Activated naive CD4-positive, alpha-beta T cell treated with anti-CD3 and anti-CD28 coated beads, Interleukin-2, amount 50 U/mL, for 72 hours (primary cell): ENCODE results near the gene PRAMEF12. TPM values are rescaled to one million over a fixed set of nuclear protein-coding genes. Genes with fewer than 3 reads are reported as not detected.
"Not testable (repeated sequence)": the region's sequence is repeated elsewhere in the genome, so short reads cannot be mapped to it uniquely, and the experiment has no call there.

Experiments
- ATAC-seq, 2 donors: fragments of 150-1000 bp; cut with Tn5 transposase; 2 replicates each; pipeline ENCODE4 v1.10.0; 2021; ENCODE audit warnings: mild to moderate bottlenecking in 2 of 2, moderate library complexity in 2 of 2
- DNase-seq, 2 donors: peaks; one replicate each; pipeline ENCODE4 v3.0.0; 2021 to 2022; ENCODE audit warnings: low spot score in 2 of 2
- H3K27ac Mint-ChIP-seq, 2 donors: one replicate each; pipeline ENCODE4 v1.8.0; 2022; ENCODE audit warnings: mild to moderate bottlenecking in 2 of 2, mixed read lengths in 2 of 2
- H3K36me3 Mint-ChIP-seq, 2 donors: one replicate each; pipeline ENCODE4 v1.8.0; 2022; ENCODE audit warnings: mixed read lengths in 2 of 2
- H3K9me3 Mint-ChIP-seq, 2 donors: one replicate each; pipeline ENCODE4 v1.8.0; 2022; ENCODE audit warnings: mixed read lengths in 2 of 2
- total RNA-seq, 2 donors: library from RNA; stranded (reverse); gene quantifications; one replicate each; pipeline ENCODE4 v1.2.3, GENCODE V29; 2022

PRAMEF12 gene
- total RNA-seq, 2 donors from 2014 or later, result not detected

GRCh38 chr1:12762766-12763165 is 10.8 kb upstream of the PRAMEF12 start:
- Mint-ChIP-seq H3K9me3 (no peaks in the 10 kb centered on the region), H3K36me3 (no peaks in the 10 kb centered on the region)
- no peak for ATAC-seq

GRCh38 chr1:12763479-12763878 is 10.1 kb upstream of the PRAMEF12 start:
- Mint-ChIP-seq H3K36me3 (no peaks in the 10 kb centered on the region), H3K27ac (peak overlapping the region in 1 of 2 donors; percentile 52), H3K9me3 (no peaks in the 10 kb centered on the region)
- ATAC-seq, result no peak
- no peak for DNase-seq

More at GRCh38 chr1:12762766-12763165, 10.8 kb upstream of the PRAMEF12 start:
- DNase-seq, result no peak
- no peak overlapping the region for H3K27ac Mint-ChIP-seq

- no peaks in the 10 kb centered on the region for H3K9me3 Mint-ChIP-seq
- peak overlapping the region in 1 of 2 donors; percentile 52 for H3K27ac Mint-ChIP-seq
- ATAC-seq (no peak), DNase-seq (no peak)
- H3K36me3 Mint-ChIP-seq, result no peaks in the 10 kb centered on the region
Observed at GRCh38 chr1:12764016-12764415, 9.5 kb upstream of the PRAMEF12 start.

DNA sequence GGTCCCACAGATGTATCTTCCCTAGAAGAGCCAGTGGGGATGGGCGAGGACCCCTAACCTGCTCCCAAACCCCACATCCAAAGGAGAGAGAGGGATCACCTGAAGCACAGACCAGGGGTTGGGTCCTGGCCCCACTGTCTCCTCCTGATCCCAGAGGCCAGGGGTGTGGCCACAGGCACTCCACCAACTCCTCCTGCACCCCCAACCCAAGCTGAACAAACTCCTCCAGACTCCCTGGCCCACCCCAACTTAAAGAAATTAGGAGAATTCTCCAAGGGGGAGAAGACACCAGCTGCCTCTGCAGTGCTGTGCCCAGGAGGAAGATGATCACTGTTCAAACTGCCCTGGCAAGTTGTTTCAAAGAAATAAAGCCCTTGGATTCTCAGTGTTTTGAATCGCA is 4.5 kb upstream of the PRAMEF12 start:
- Mint-ChIP-seq H3K27ac (no peak overlapping the region), H3K36me3 (no peaks in the 10 kb centered on the region), H3K9me3 (no peaks in the 10 kb centered on the region)
- ATAC-seq (no peak), DNase-seq (no peak)

DNA sequence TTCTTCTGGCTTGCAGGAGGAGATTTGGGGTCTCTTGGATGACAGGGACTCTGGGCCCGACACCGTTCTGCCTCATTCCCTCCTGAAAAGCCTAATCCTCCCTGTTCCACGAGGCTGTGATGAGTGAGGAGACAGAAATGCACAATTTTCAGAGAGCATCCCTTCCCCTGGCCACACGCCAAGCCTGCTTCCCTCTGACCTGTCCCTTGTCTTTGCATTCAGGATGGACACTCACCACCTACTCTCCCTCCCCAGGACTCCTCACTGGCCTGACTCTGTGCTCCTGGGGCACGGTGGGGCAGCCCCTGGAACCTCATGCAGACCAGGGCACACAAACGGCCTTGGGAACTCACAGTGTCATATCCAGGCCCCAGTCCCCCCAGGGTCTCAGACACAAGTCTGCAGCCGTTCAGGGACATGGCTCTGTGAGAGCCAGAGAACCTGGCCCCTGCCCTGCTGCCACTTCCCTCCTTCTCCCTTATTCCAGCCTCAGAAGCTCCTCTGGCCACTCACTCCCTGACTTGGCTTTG is 3.5 kb upstream of the PRAMEF12 start:
- DNase-seq (no peak), ATAC-seq (no peak)
- Mint-ChIP-seq H3K36me3 (no peaks in the 10 kb centered on the region), H3K9me3 (no peaks in the 10 kb centered on the region), H3K27ac (no peak overlapping the region)

GRCh38 chr1:12770620-12771019 is 2.9 kb upstream of the PRAMEF12 start:
- ATAC-seq (no peak), DNase-seq (no peak)
- no peaks in the 10 kb centered on the region for H3K9me3 Mint-ChIP-seq
- H3K36me3 Mint-ChIP-seq, result no peaks in the 10 kb centered on the region
- no peak overlapping the region for H3K27ac Mint-ChIP-seq

DNA sequence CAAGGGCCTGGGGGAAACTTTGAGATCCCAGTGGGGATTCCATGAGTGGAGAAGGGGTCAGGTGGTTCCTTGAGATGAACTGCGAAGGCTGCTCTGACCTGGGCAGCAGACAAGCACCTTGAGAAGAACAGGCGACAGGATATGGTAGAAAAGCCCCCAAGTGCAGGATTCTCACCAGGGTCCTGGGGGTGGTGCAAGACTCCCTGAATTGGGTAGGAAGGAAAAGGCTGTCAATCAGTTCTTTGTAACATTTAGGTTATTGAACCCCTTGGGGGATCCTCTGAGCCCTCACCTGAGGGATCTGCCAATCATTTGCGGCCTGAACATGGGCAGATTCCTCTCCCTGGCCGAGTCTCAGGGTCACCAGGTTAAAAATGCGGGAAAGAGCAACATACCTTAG is 2.4 kb upstream of the PRAMEF12 start:
- H3K27ac Mint-ChIP-seq, result no peak overlapping the region
- DNase-seq, result no peak
- H3K9me3 Mint-ChIP-seq, result no peaks in the 10 kb centered on the region
- ATAC-seq, result no peak
- H3K36me3 Mint-ChIP-seq, result no peaks in the 10 kb centered on the region

DNA sequence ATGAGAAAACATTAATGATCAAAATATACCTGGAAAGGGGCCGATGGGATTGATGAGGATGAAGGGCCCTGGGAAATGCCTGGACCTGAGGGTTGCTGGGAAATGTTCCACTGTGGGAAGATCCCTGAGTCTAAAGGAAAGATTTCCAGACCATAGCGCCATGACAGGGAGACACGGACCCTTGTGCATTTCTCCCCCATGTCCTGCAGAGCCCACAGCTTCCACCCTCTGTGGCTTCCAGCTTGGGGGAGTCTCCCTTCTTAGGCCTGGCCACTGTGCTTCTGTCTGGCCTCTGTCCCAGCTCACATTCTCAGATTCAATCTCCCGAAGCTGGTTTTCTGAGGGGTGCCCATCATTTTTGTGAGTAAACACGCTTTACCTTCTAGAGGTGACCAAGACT is 1.0 kb upstream of the PRAMEF12 start:
- DNase-seq (no peak), ATAC-seq (no peak)
- H3K27ac Mint-ChIP-seq, result no peak overlapping the region
- H3K36me3 Mint-ChIP-seq, result no peaks in the 10 kb centered on the region
- no peaks in the 10 kb centered on the region for H3K9me3 Mint-ChIP-seq

DNA sequence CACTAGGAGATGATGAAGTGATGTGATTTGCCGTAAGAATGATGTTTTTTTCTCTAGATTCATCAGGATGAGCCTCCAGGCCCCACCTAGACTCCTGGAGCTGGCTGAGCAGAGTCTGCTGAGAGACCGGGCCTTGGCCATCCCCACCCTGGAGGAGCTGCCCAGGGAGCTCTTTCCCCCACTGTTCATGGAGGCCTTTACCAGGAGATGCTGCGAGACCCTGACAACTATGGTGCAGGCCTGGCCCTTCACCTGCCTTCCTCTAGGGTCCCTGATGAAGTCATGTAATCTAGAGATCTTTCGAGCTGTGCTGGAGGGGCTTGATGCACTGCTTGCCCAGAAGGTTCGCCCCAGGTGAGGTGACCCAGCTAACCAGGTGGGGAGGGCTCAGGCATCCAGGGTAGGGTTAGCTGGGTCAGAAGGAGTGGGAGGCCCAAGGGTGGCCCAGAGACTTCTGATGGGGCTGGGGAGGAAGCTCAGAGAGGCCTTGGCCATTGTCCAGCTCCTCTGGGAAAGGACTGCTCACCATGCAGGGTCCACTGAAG is 1.3 kb downstream of the PRAMEF12 start:
- Mint-ChIP-seq H3K27ac (no peak overlapping the region), H3K36me3 (no peaks in the 10 kb centered on the region), H3K9me3 (no peaks in the 10 kb centered on the region)

DNA sequence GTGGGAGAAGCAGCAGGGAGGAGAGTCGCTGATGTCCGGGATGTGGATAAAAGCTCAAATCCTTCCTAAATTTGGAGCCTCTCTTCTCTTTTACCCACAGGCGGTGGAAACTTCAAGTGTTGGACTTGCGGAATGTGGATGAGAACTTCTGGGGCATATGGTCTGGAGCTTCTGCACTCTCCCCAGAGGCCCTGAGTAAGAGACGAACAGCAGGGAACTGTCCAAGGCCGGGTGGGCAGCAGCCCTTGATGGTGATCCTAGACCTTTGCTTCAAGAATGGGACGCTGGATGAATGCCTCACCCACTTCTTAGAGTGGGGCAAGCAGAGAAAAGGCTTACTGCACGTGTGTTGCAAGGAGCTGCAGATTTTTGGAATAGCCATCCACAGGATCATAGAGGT is 1.9 kb downstream of the PRAMEF12 start:
- ATAC-seq (no peak), DNase-seq (no peak)
- no peak overlapping the region for H3K27ac Mint-ChIP-seq
- H3K9me3 Mint-ChIP-seq, result no peaks in the 10 kb centered on the region
- H3K36me3 Mint-ChIP-seq, result no peaks in the 10 kb centered on the region

More for the DNA sequence above, 1.3 kb downstream of the PRAMEF12 start:
- DNase-seq, result no peak
- ATAC-seq, result no peak

DNA sequence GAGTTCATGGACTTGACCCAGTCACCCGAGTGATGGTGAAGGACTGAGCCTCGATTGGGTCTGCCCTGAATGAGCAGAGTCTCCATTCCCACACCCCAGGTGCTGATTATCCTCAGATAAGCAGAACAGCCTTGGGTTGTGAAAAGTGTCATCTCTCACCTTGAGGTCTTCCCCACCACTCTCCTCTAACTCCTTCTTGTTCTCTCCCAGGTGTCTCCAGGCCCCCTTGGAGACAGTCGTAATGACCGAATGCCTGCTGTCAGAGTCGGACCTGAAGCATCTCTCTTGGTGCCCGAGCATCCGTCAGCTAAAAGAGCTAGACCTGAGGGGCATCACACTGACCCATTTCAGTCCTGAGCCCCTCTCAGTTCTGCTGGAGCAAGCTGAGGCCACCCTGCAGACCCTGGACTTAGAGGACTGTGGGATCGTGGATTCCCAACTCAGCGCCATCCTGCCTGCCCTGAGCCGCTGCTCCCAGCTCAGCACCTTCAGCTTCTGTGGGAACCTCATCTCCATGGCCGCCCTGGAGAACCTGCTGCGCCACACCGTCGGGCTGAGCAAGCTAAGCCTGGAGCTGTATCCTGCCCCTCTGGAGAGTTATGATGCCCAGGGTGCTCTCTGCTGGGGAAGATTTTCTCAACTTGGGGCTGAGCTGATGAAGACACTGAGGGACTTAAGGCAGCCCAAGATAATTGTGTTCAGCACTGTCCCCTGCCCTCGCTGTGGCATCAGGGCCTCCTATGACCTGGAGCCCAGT is 3.4 kb downstream of the PRAMEF12 start:
- no peak for ATAC-seq
- Mint-ChIP-seq H3K9me3 (no peaks in the 10 kb centered on the region), H3K27ac (no peak overlapping the region)

GRCh38 chr1:12778061-12778460 is 4.5 kb downstream of the PRAMEF12 start:
- H3K27ac Mint-ChIP-seq, result no peak overlapping the region
- no peak for ATAC-seq
- peaks cover 0 to 1% of the 10 kb centered on the region in 2 donors for H3K9me3 Mint-ChIP-seq
- no peak for DNase-seq
- peaks cover 0 to 2% of the 10 kb centered on the region in 2 donors for H3K36me3 Mint-ChIP-seq

More for the DNA sequence above, 3.4 kb downstream of the PRAMEF12 start:
- H3K36me3 Mint-ChIP-seq, result no peaks in the 10 kb centered on the region
- DNase-seq, result no peak

DNA sequence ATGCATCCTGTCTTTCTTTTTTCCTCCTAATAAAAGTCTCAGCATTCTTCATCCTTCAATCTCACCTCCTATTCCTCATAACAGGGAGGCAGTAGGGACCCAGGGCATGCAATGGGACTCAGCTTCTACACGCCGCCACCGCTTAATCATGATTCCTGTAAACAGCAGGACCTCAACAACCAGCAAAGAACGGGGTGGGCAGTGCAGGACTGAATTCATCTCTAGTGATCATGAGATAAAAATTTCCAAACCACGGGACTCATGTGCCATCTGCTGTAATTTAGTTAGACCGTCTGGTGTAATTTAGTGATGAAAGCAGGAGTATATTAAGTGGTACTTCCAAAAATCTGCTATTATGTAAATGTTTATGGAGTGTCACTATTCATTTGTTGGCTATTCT is 5.4 kb downstream of the PRAMEF12 start:
- peaks cover 0 to 10% of the 10 kb centered on the region in 2 donors for H3K36me3 Mint-ChIP-seq
- peaks cover 0 to 8% of the 10 kb centered on the region in 2 donors for H3K9me3 Mint-ChIP-seq
- DNase-seq, result no peak
- no peak for ATAC-seq
- no peak overlapping the region for H3K27ac Mint-ChIP-seq

GRCh38 chr1:12781488-12781887 is 8.0 kb downstream of the PRAMEF12 start:
- ATAC-seq, H3K27ac Mint-ChIP-seq, DNase-seq: not testable (repeated sequence)
- H3K36me3 Mint-ChIP-seq, result peaks cover 9 to 21% of the 10 kb centered on the region in 2 donors
- H3K9me3 Mint-ChIP-seq, result peaks cover 9 to 17% of the 10 kb centered on the region in 2 donors

GRCh38 chr1:12783783-12784182 is 10.2 kb downstream of the PRAMEF12 start:
- Mint-ChIP-seq H3K36me3 (peaks cover 9 to 21% of the 10 kb centered on the region in 2 donors), H3K9me3 (peaks cover 9 to 17% of the 10 kb centered on the region in 2 donors)
- H3K27ac Mint-ChIP-seq, ATAC-seq: not testable (repeated sequence)
- peak in 1 of 2 donors; percentile 10 for DNase-seq

DNA sequence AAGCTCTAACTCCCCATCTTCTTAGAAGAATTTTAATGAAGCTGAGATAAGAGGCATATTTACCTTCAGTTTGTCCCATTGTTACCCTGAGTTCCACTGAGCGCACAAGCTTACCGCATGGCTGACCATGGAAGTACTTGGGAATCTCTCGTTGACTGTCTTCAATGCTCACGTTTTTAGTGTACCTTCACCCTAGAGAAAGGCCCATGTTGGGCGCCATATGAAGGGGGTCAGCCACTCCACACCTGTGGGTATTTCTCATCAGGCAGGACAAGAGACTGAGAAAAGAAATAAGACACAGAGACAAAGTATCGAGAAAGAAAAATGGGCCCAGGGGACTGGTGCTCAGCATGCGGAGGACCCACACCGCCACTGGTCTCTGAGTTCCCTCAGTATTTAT is 11.2 kb downstream of the PRAMEF12 start:
- H3K9me3 Mint-ChIP-seq, result peaks cover 9 to 17% of the 10 kb centered on the region in 2 donors
- ATAC-seq, H3K27ac Mint-ChIP-seq, DNase-seq: not testable (repeated sequence)
- peaks cover 9 to 21% of the 10 kb centered on the region in 2 donors for H3K36me3 Mint-ChIP-seq

DNA sequence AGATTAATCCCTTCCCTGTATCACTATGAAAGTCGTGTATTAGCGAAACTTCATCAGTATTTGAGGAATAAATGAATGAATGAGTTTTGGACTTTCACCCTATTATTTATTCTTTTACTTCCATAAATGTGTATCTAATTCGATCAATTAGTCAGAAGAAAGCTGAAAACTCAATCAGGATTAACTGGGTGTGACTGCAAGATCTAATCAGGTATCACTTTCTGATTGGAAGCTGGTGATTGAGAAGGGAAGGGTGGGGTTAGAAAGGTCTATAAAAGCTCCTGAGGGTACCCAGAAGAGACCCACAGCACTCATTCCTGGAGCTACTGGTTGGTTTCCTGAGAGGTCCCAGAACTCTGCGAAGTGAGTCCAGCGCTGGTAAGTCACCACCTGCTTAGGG is 17.6 kb downstream of the PRAMEF12 start, which contains the start of gene PRAMEF1:
TSS of gene PRAMEF1 (plus strand) at position 301 of the 400 bp plus-strand sequence. CDS start 1,831 bp downstream, outside the sequence.
- H3K9me3 Mint-ChIP-seq, ATAC-seq, H3K36me3 Mint-ChIP-seq: not testable (repeated sequence)

More for the DNA sequence above, 17.6 kb downstream of the PRAMEF12 start, which contains the start of gene PRAMEF1:
- not testable (repeated sequence) for H3K27ac Mint-ChIP-seq, DNase-seq
